ENCODE measurements around the gene SLC6A20. TPM values are rescaled to one million over a fixed set of nuclear protein-coding genes. Genes with fewer than 3 reads are reported as not detected.
A peak's percentile ranks its signal among the peaks of the same experiment; 100 is the strongest.

SLC6A20 gene
- total RNA-seq, 1 donor from 2014 or later: 1.5 TPM

DNA sequence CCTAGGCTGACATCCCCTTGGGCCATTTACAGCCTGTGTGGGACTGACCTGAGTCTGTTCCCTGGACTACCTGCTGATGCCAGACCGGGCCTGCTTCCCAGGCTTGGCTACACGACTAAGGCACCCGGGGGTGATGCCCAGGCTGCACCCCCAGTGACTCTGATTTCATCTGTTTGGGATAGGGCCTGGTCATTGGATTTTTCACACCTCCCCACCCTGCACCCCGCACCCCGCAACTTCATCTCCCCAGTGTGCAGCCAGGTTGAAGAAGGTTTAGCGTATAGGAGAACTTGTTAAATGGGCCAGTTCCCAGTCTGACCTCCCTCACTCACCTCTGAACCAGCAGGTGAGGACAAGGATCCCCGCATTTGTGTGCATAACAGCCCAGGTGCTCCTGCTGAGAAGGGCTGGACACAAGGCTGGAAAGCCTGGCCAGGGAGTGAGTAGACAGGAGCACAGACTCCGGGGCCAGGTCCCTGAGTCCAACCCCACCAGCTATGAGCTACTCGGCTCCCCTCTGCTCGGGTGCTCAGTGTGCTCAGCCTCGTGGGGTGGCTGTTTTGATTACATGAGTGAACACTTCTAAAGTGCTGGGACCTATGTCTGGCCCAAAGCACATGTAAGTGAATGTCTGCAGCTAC is 18.5 kb downstream of the SLC6A20 start:
- no peak for TF ChIP-seq CTCF (conservative IDR thresholded peaks at IDR 0.05)
- Mint-ChIP-seq H3K36me3 (no peaks in the 10 kb centered on the region), H3K4me1 (ENCODE audit: unreplicated experiment) (peaks cover 8% of the 10 kb centered on the region), H3K27ac (no peak overlapping the region), H3K4me3 (no peak overlapping the region), H3K9me3 (no peaks in the 10 kb centered on the region), H3K27me3 (peaks cover 10% of the 10 kb centered on the region)
- no peak for DNase-seq (ENCODE audit: extremely low spot score, unreplicated experiment)

DNA sequence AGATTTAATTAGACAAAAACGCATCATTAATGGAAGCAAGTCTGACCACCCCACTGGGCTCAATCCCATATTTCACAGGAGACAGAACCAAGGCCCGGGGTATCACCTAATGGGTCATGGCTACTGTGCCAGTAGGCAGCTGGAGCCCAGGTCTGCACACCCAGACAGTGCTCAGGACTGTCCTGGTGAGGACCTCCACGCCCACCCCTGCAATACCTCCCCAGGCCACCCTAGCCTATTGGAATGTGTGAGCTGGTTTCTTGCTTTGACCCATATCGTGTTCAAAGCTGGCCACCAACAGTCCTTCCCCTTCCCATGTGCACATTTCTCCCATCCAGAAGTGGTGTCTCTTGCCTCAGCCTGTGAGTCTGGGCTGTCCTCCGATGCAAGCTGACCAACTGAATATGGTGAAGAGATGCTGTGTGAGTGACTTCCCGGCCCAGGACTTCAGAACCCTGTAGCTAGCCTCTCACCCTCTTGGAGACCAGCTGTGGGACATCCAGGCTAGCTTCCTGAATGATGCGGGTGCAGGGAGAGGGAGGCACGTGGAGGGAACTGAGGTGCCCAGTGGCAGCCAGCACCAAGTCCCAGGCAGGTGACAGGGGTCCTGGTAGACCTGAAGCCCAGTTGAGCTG is 19.1 kb downstream of the SLC6A20 start:
- peaks cover 10% of the 10 kb centered on the region for H3K27me3 Mint-ChIP-seq
- H3K27ac Mint-ChIP-seq: no peak overlapping the region
- H3K36me3 Mint-ChIP-seq: no peaks in the 10 kb centered on the region
- no peak overlapping the region for H3K4me3 Mint-ChIP-seq
- H3K9me3 Mint-ChIP-seq: no peaks in the 10 kb centered on the region
- peaks cover 9% of the 10 kb centered on the region for H3K4me1 Mint-ChIP-seq (ENCODE audit: unreplicated experiment)
- no peak for TF ChIP-seq CTCF (conservative IDR thresholded peaks at IDR 0.05)
- peak; percentile 58 for DNase-seq (ENCODE audit: extremely low spot score, unreplicated experiment)

DNA sequence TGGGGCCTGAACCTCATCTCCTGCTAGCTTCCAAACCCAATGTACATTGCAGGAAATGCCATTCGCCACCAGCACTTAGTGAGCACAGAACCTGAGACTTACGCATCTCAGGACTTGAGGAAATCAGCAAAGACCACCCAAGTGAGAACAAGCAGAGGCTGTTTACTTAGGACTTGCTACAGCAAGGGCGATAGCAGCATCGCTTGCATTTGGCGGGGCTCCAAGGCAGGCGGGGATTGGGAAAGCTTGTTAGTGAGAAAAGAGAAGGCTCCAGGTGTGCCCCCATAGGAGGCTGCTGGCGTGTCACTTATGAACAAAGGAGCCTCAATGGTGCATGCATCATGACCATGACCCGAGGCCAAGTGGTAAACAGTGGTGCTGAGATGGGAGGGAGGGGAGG is 19.7 kb downstream of the SLC6A20 start:
- H3K4me3 Mint-ChIP-seq: no peak overlapping the region
- no peaks in the 10 kb centered on the region for H3K9me3 Mint-ChIP-seq
- H3K27me3 Mint-ChIP-seq: peaks cover 13% of the 10 kb centered on the region
- no peak for TF ChIP-seq CTCF (conservative IDR thresholded peaks at IDR 0.05)
- peak; percentile 37 for DNase-seq (ENCODE audit: extremely low spot score, unreplicated experiment)
- H3K4me1 Mint-ChIP-seq (ENCODE audit: unreplicated experiment): peaks cover 9% of the 10 kb centered on the region
- H3K27ac Mint-ChIP-seq: no peak overlapping the region
- no peaks in the 10 kb centered on the region for H3K36me3 Mint-ChIP-seq

GRCh38 chr3:45776301-45776595 is 20.1 kb downstream of the SLC6A20 start:
- Mint-ChIP-seq H3K27ac (no peak overlapping the region), H3K27me3 (peaks cover 13% of the 10 kb centered on the region), H3K4me1 (ENCODE audit: unreplicated experiment) (peaks cover 9% of the 10 kb centered on the region), H3K9me3 (no peaks in the 10 kb centered on the region), H3K36me3 (no peaks in the 10 kb centered on the region), H3K4me3 (no peak overlapping the region)
- no peak for TF ChIP-seq CTCF (conservative IDR thresholded peaks at IDR 0.05)
- no peak for DNase-seq (ENCODE audit: extremely low spot score, unreplicated experiment)

- Mint-ChIP-seq H3K9me3 (no peaks in the 10 kb centered on the region), H3K27ac (no peak overlapping the region), H3K27me3 (peaks cover 13% of the 10 kb centered on the region), H3K4me3 (no peak overlapping the region), H3K4me1 (ENCODE audit: unreplicated experiment) (peaks cover 9% of the 10 kb centered on the region), H3K36me3 (no peaks in the 10 kb centered on the region)
- no peak for TF ChIP-seq CTCF (conservative IDR thresholded peaks at IDR 0.05)
- peak; percentile 52 for DNase-seq (ENCODE audit: extremely low spot score, unreplicated experiment)
These were observed 20.6 kb downstream of the SLC6A20 start for GRCh38 chr3:45775571-45776300.

Measured in type B pancreatic cell (in vitro differentiated cells).